GM06990 (cell line): ENCODE results near the gene MATN3.
A peak's percentile ranks its signal among the peaks of the same experiment; 100 is the strongest.

Experiments used
- DNase-seq: peaks from one replicate; pipeline ENCODE4 v3.0.0-alpha.2; 2011; ENCODE audit not compliant: insufficient read length; ENCODE audit errors: extremely low read depth
- H3K27me3 ChIP-seq: replicated peaks from 2 replicates; pipeline ENCODE4 v1.6.0; 2011; ENCODE audit warnings: low read length; ENCODE audit not compliant: control insufficient read depth, insufficient read depth
- H3K36me3 ChIP-seq: 2 replicates; pipeline ENCODE4 v1.5.1; 2011; ENCODE audit warnings: low read length; ENCODE audit not compliant: control insufficient read depth, insufficient read depth
- H3K4me3 ChIP-seq: replicated peaks from 2 replicates; pipeline ENCODE4 v1.5.1; 2011; ENCODE audit warnings: low read depth, mild to moderate bottlenecking, control low read depth, low read length
- CTCF ChIP-seq: IDR thresholded peaks from 2 replicates; pipeline ENCODE4 v1.5.1; 2011; ENCODE audit warnings: low read length, control low read depth, mild to moderate bottlenecking, inconsistent platforms; ENCODE audit not compliant: insufficient read depth, poor library complexity, severe bottlenecking

Gene MATN3

DNA sequence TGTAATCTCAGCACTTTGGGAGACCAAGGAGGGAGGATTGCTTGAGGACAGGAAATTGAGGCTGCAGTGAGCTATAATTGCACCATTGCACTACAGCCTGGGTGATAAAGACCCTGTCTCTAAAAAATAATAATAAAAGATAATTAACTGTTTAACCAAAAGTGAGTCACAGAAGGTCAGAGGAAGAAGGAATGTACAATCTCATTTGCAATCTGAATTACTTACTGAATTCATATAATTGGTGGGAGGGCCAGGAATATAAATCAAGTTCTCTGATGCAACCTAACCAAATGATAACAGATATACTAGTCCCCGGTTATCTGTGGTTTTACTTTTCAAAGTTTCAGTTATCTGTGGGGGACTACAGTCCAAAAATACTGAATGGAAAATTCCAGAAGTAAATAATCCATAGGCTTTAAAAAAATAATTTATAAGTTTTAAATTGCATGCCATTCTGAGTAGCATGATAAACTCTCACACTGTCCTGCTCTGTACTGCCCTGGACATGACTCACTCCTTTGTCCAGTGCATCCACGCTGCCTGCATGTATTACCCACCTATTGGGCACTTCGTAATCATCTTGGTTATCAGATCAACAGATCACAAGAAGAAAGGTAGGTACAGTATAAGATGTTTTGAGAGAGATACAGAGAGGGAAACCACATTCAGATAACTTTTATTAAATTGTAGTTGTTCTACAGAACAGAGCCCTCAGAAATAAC, 12.8 kb upstream of the MATN3 start:
- Histone ChIP-seq H3K27me3 (no peaks in the 10 kb centered on the region), H3K36me3 (peaks cover 1% of the 10 kb centered on the region), H3K4me3 (no peak overlapping the region)
- no peak for DNase-seq
- TF ChIP-seq CTCF: no peak

DNA sequence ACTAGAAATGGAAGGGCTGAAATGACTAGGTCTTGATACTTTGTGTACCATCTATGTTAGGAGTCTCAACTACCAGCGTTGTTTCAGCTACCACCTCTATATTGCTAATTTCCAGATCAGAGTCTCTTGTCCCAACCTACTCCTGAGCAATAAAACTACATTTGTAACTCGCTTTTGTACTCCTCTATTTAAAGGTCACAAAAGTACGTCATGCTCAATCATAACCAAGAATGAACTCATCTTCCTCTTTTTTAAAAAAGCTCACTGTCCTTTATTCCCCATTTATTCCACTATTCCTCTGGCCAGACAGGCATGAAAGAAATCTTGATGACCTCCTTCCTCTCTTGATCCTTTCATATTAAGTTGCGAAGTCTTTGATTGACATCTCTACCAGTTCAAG, 11.2 kb upstream of the MATN3 start:
- H3K4me3 ChIP-seq: no peak overlapping the region
- DNase-seq: no peak
- H3K36me3 ChIP-seq: no peaks in the 10 kb centered on the region; the same call in none of the 2 replicates
- no peak for TF ChIP-seq CTCF
- H3K27me3 ChIP-seq: no peaks in the 10 kb centered on the region

- no peak for DNase-seq
- H3K36me3 ChIP-seq: no peaks in the 10 kb centered on the region
- TF ChIP-seq CTCF: no peak
- no peak overlapping the region for H3K4me3 ChIP-seq
- H3K27me3 ChIP-seq: no peaks in the 10 kb centered on the region
Observed at GRCh38 chr2:20021405-20022009, 9.0 kb upstream of the MATN3 start.

- Histone ChIP-seq H3K27me3 (no peaks in the 10 kb centered on the region), H3K4me3 (no peak overlapping the region), H3K36me3 (no peaks in the 10 kb centered on the region)
- no peak for DNase-seq
- TF ChIP-seq CTCF: no peak
Observed at GRCh38 chr2:20019747-20020146, 7.3 kb upstream of the MATN3 start.

- TF ChIP-seq CTCF: no peak
- no peaks in the 10 kb centered on the region for H3K27me3 ChIP-seq
- no peak for DNase-seq
- no peak overlapping the region for H3K4me3 ChIP-seq
- no peaks in the 10 kb centered on the region for H3K36me3 ChIP-seq
Observed at GRCh38 chr2:20018601-20019152, 6.2 kb upstream of the MATN3 start.

- peak; percentile 8 for TF ChIP-seq CTCF
- DNase-seq: no peak
- Histone ChIP-seq H3K27me3 (peaks cover 2% of the 10 kb centered on the region; the same call in 1 of the 2 replicates), H3K4me3 (no peak overlapping the region), H3K36me3 (no peaks in the 10 kb centered on the region)
Observed at GRCh38 chr2:20016346-20016745, 3.9 kb upstream of the MATN3 start.
